ENCODE data around the gene GJA4. TPM values are rescaled to one million over a fixed set of nuclear protein-coding genes. Genes with fewer than 3 reads are reported as not detected.

Gene GJA4
- total and polyA plus RNA-seq, 4 donors, result 6.1 to 10.6 (median 9.1) TPM

GRCh38 chr1:34827341-34827941, 34.6 kb downstream of the GJA4 start:
- DNase-seq (ENCODE audit: low spot score), result no peak
- H3K4me3 ChIP-seq (ENCODE audit: low read depth in 1 of 3, low read length in 3 of 3), result no peak overlapping the region
- no peaks in the 10 kb centered on the region for H3K36me3 ChIP-seq (ENCODE audit: control insufficient read depth in 4 of 4, insufficient read depth in 3 of 4, low read depth in 1 of 4, low read length in 3 of 4)
- H3K4me1 ChIP-seq (ENCODE audit: control insufficient read depth in 4 of 4, insufficient read depth in 4 of 4, low read length in 3 of 4), result peaks cover 4 to 25% (median 16%) of the 10 kb centered on the region in 4 donors
- WGBS, result 90% methylated on average over 5 of the region's 5 CpGs
- H3K9ac ChIP-seq (ENCODE audit: low read depth in 1 of 2, low read length in 2 of 2), result no peak overlapping the region
- no peak for TF ChIP-seq HNF4A (conservative IDR thresholded peaks at IDR 0.05)
- TF ChIP-seq ZBTB33 (IDR thresholded peaks at IDR 0.05), result no peak
- no peak for TF ChIP-seq EGR1 (IDR thresholded peaks at IDR 0.05; ENCODE audit: low read depth in 2 of 2)
- TF ChIP-seq HNF4G (IDR thresholded peaks at IDR 0.05), result no peak
- TF ChIP-seq SP1 (IDR thresholded peaks at IDR 0.05), result no peak
- TF ChIP-seq CTCF (IDR thresholded peaks at IDR 0.05; ENCODE audit: low read depth, low read length, missing input control), result no peak
- no peak for TF ChIP-seq YY1 (IDR thresholded peaks at IDR 0.05)
- TF ChIP-seq ATF3 (IDR thresholded peaks at IDR 0.05), result no peak
- no peak for TF ChIP-seq REST (IDR thresholded peaks at IDR 0.05)
- no peak for TF ChIP-seq JUND (IDR thresholded peaks at IDR 0.05)
- no peak for TF ChIP-seq TAF1 (conservative IDR thresholded peaks at IDR 0.05)
- no peak for TF ChIP-seq MAX (IDR thresholded peaks at IDR 0.05)
- TF ChIP-seq RXRA (IDR thresholded peaks at IDR 0.05), result no peak
- no peak for TF ChIP-seq FOXA1 (IDR thresholded peaks at IDR 0.05)
- H3K27ac ChIP-seq (ENCODE audit: low read depth in 1 of 2, low read length in 2 of 2), result no peak overlapping the region
- H3K9me3 ChIP-seq (ENCODE audit: control insufficient read depth in 4 of 4, low read length in 3 of 4), result no peaks in the 10 kb centered on the region
- H3K27me3 ChIP-seq (ENCODE audit: control insufficient read depth in 4 of 4, insufficient read depth in 4 of 4, low read length in 3 of 4), result no peaks in the 10 kb centered on the region

- TF ChIP-seq HNF4A (conservative IDR thresholded peaks at IDR 0.05) (no peak), MAX (IDR thresholded peaks at IDR 0.05) (no peak), FOXA2 (IDR thresholded peaks at IDR 0.05) (no peak)
- peaks cover 4 to 25% (median 16%) of the 10 kb centered on the region in 4 donors for H3K4me1 ChIP-seq (ENCODE audit: control insufficient read depth in 4 of 4, insufficient read depth in 4 of 4, low read length in 3 of 4)
- no peaks in the 10 kb centered on the region for H3K9me3 ChIP-seq (ENCODE audit: control insufficient read depth in 4 of 4, low read length in 3 of 4)
- H3K27ac ChIP-seq (ENCODE audit: low read depth in 1 of 2, low read length in 2 of 2), result no peak overlapping the region
- H3K4me3 ChIP-seq (ENCODE audit: low read depth in 1 of 3, low read length in 3 of 3), result no peak overlapping the region
- no peaks in the 10 kb centered on the region for H3K36me3 ChIP-seq (ENCODE audit: control insufficient read depth in 4 of 4, insufficient read depth in 3 of 4, low read depth in 1 of 4, low read length in 3 of 4)
- no peaks in the 10 kb centered on the region for H3K27me3 ChIP-seq (ENCODE audit: control insufficient read depth in 4 of 4, insufficient read depth in 4 of 4, low read length in 3 of 4)
- no peak overlapping the region for H3K9ac ChIP-seq (ENCODE audit: low read depth in 1 of 2, low read length in 2 of 2)
- 51% methylated on average over 2 of the region's 2 CpGs for WGBS
- no peak for DNase-seq (ENCODE audit: low spot score)
These were observed 35.8 kb downstream of the GJA4 start for GRCh38 chr1:34828611-34829010.

Measured in liver (tissue), 9 donors.